AG08395 (cell line): ENCODE measurements around the gene HTR1A.
A peak's percentile ranks its signal among the peaks of the same experiment; 100 is the strongest.

Source experiments
- DNase-seq: peaks from one replicate; pipeline ENCODE4 v3.0.0; 2012; ENCODE audit warnings: mixed read lengths, low spot score

HTR1A gene

DNA sequence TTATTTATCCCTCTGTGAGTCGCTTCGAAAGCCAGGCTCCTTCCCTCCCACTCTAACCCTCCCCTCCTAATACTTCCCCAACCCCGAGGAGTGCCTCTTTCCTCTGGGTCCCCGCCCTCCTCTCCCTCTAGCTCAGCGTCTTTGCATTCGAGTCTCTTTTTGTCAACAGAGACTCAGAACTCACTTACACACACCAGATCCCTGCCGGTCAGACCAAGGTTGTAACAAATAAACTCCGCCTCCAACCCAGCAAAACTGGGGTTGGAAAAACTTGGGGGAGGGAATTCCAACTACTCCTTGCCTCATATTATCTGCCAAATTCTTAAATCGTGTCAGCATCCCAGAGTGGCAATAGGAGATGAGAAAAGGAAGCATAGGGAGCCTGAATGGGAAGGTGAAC is at the start of gene HTR1A:
HTR1A (minus strand) TSS at position 167 of the 400 bp plus-strand sequence. CDS start 726 bp downstream, outside the sequence.
- no peak for DNase-seq

DNA sequence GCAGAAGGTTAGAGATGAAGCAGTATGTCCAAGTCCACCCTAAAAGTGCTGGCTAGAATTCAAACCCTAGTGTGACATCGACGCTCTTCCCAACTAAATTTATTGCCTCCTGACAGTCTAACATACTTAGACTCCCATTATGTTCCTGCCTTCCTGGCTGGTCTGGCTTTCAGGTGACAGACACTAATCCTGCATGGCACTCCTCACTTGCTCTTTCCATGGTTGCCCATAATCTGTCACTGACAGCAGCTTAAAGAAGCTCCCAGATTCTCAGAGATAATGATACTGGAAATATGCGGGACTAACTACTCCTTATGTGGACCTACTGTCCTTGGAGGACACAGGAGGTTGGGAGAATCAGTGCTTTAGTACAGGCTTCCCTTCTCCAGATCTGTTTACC is 41.7 kb upstream of the HTR1A start:
- DNase-seq: no peak

DNA sequence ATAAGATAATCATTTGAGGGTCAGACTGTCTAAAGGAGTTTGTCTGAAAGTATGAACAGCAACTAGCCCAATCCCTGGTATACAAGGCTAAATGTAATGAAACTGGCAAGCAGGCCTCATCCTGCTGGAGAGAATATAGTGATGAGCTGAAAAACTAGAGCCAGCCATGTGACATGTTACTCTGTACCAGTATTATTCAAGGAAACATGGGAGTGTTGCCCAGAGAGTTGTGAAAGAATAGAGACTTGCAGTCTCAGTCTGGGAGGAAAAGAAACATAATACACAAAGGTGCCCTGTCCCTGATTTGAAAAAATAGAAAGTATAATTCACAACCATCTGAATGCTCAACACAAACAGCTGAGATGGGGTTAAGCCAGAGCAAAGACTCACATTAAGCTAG is 37.9 kb upstream of the HTR1A start:
- no peak for DNase-seq

DNA sequence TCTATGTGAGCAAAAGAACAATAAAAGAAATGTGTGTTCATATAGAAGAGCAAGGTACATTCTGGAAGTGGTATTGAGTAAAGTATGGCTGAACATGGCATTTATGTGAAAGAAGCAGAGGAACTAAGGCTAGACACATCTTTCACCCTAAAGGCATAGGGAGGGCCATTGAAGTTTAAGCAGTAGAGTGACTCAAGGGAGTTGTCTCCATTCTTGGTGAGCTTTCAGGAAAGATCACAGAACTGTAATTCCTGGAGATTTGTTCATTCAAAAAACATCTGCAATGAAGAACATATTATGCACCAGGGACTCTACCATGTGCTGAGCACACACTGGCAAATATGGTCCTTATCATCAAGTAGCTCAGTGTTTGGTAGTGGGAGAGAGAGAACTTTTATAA is 24.8 kb upstream of the HTR1A start:
- DNase-seq: no peak

DNA sequence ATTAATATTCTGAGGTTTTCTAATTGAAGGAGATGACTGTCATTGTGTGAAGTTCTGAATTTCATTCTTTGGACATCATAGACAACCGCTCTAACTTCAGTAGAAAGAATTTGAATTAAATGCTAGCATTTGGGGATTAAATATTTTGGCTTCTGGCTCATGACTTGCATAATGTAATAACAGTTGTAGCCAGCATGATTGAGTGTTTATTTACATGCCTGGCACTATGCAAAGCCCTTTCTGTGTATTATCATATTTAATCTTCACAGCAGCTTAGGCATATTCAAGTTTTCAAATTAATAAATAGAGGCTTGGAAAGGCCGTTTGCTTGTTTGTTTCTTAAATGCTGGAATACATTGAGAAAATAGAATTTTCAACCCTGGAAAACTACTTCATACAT is 19.6 kb upstream of the HTR1A start:
- DNase-seq: no peak

DNA sequence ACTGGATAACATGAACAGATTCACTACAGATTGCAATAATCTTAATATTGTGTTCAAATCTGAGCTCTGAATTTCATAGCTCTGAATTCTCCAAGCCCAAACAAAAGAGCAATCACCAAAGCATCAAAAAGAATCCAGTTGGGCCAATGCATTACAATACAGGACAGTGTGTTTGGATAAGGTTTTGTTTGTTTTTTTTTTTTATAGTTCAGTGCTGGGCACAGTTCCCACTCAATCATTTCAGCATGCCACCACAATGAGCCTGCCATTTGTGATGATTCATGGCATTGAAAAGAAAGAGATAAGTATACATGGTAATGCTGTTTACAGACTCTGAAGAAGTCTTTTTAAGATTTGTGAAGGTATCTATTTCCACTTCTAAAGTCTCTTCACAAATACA is 1.7 kb upstream of the HTR1A start:
- DNase-seq: no peak

DNA sequence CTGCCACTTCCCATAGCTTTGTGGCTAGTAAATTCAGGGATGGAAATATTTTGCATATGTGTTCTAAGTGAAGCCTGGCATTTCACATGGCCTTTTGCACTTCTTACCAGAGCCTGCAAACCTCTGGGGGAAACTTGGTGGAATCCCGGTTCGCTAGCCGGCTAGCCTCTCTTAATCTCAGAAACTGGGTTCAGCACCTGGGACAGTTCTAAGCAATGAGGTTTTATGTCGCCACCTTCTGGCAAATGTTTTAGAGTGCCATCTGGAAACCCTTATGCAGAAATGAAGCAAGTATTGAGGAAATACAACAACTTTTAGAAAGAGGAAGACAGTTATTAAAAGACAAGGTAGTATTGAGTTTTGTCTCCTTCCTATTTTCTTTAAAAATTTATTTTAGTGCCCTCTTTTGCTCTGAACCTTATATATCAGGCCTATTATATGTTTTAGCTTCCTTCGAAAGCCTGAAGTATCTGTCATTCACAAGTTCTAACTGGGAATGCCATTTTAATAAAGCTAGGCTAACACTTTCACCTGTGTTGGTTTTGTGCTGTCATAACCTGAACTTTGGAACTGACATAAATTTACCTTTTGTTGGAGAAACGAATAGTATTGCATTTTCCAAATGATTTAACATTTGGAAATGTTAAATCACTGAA is 963 bp upstream of the HTR1A start:
- peak; percentile 52 for DNase-seq

DNA sequence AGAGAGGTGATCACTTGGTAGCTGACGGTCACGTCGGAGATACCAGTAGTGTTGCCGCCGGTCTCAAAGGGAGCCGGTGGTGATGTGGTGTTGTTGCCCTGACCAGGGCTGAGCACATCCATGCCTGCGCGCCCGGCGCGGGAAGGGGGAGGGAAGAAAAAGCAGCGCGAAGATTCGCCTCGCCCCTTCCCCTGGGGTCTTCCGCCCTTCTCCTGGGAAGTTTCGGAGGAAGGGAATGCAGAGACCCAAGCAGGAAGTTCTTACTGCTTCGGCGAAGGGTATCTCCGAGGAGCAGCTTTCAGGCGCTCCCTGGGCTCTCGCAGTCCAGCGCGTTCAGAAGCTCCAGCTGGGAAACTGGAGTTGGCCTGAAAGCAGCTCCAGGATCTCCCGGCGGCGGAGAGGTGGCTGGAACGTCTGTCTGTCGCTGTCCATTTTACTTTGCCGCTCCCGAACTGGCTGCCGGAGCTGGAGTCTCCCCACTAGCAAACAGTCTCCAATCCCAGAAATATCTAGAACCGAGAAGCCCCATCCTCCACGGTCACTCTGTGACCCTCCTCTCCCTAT is 565 bp downstream of the HTR1A start:
- no peak for DNase-seq

DNA sequence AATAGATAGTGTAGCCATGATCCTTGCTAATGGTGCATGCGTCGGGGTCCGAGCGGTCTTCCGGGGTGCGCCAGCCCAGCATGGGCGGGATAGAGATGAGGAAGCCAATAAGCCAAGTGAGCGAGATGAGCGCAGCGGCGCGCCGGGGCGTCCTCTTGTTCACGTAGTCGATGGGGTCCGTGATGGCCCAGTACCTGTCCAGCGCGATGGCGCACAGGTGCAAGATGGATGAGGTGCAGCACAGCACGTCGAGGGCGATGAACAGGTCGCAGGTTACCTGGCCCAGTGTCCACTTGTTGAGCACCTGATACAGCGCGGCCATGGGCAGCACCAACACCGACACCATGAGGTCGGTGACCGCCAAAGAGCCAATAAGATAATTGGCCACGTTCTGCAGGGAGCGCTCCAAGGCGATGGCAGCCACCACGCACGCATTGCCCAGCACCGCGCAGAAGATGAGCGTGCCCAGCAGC is 1.1 kb downstream of the HTR1A start:
- DNase-seq: no peak

DNA sequence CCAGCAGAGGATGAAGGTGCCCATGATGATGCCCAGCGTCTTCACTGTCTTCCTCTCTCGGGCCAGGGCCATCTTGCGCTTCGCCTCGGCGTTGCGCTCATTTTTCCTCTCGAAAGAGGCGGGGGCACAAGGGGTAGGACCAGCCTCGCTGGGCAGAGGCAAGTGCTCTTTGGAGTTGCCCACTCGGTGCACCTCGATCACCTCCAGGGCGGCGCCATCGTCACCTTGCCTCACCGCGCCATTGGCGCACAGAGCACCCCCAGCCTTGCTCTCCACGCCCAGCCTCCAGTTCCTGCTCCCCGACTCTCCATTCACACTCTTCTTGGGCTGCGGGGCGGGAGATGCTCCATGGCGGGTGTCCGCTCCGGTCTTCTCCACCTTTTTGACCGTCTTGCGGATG is 1.6 kb downstream of the HTR1A start:
- no peak for DNase-seq

DNA sequence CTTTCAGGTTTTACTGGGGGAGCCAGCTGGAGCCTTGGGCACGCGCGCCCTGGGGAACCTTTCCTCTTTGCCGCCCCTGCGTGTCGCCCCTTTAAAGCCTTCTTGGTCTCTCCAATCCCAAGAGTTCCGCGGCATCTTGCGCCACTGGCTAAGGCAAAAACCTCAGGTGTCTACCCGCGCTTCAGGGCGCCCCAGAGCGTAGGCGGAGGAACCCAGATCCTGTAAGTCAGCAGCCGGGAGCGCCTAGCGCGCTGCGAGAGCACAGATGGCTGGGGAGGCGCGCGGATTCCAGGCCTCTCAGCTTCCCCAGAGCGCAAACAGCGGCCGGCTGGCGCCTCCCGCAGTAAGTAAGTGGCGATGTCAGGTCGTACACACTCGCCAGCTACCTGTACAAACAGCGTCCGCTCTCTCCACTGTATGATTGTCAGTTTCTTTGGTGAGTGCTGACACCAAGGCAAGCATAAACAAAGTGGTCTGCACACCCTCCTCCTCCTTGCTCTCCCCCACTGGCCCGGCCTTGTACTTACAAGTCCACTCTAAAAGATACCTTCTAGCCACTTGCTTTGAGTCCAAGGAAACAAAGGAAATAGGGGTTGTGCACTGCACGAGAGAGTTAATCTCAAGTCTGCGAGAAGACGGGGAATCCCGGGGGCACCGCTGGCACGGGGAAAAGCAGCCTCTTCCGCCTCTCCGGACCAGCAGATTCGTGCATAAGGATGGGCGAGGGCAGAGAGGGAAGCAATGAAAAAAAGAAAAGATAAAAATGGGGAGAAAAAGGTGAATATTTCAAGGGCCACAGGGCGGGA is 2.9 kb downstream of the HTR1A start:
- no peak for DNase-seq

DNA sequence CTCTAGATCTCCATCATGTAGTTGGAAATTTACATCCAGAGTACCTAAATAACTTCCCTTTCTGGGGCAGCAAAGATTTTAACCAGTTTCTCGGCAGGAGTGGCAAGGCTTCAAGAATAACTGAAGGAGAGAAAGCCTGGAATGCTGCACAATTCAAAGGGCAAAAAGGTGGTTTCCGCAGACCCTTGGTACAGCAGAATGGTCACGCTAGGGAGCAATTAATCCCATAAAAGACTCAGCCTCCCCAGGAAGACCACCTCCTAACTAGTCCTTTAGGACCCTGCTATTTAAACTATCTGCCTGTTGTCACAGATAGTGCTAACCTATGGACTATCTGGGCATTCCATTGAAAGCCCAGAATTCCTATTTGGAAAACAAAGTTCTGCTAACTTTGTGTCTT is 3.6 kb downstream of the HTR1A start:
- DNase-seq: no peak

DNA sequence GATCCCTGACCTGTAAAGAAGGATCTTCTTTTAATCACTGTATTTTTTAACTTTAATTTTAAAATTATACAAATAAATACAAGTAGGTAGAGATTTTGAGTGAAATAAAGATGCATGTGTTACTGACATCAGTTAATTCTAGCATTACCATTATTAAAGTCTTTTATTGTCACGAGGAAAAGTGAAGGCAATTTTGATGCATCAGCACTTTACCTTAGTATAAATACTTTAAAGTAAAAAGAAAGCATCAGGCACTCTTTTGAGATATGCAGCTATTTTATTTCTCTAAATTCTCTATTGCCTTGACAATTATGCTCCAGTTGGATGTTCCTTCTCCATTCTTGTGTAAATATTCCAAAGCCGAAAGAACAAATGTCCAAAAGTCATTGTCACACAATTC is 4.6 kb downstream of the HTR1A start:
- no peak for DNase-seq

DNA sequence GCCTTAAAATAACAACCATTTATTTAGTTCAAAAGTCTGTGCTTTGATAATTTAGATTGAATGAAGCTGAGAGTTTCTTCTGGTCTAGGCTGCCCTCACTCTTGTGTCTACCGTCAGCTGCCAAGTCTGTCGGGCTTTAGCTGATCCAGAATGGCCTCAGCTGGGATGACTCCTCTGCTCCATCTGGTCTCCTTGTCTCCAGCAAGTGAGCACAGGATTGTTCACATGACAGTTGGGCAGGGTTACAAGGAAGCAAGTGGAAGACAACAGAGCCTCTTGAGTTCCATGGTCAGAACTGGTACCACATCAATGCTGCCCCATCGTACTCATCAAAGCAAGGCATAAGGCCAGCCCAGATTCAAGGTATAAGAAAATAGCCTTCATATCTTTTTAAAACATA is 9.0 kb downstream of the HTR1A start:
- no peak for DNase-seq

DNA sequence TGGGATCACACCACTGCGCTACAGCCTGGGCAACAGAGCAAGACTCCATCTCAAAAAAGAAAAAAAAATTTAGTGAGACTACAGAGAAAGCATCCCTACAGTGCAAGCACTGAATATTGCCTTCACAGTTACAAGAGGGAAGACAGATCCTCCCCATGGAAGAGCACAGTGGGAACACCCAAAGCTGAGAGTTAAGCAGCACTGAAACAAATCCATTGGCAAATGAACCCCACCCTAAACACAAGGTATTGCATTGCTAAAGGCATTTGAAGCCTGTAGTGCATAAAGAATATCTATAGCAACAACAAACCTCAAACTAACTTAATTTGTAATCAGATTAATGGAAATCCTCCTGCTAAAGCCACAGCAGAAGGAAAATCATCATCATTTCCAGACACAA is 27.1 kb downstream of the HTR1A start:
- no peak for DNase-seq

DNA sequence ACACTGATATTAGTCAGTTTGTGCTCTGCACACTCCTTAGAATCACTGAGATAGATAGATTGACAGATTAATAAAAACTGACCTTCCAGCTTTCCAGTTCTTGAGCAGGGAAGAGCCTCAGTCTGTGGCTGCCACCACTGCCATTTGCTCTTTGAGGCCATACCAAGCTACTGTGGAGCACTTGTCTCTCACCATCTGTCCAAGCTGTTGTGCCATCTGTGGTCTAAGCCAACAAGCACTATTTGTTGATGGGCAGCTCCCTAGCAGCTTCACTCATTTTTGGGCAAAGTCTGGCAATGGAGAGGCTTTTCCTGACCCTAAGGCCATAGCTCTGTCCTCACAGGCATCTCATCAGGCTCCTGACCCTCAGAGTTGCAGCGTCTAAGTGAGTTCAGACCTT is 30.4 kb downstream of the HTR1A start:
- no peak for DNase-seq

DNA sequence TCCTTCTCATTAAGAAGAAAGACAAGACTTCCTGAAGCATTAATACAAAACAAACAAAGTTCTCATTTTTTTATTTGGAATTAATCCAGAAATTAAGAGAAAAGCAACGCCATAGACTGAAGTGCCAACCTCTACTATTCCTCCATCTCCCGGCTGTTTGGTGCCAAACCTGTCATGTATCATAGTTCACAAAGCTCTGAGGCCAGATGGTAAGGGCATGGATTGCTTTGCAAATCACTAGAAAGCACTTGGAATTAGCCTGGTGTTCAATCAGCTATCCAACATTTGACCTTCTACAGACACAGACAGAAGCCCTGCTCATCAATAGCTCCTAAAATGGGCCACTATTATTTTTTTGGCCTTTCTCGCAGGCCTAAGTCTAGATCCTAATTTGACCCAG is 33.8 kb downstream of the HTR1A start:
- DNase-seq: no peak

DNA sequence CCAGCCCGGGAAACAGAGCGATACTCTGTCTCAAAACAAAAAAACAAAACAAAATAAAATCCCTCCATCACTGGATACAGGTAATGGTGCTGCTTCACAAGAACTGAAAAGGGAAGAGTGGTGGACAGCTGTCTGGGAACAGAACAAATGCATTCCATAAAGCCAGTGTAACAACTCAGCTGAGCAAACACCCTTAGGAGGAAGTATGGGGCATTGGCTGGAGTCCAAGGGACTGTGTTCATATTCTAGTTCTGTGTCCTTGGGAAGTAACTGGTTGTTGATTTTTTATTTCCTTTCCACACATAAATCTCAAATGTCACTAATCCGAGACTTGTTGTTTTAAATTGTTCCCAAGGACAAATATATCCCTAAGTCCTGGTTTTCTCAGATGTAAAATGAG is 38.3 kb downstream of the HTR1A start:
- no peak for DNase-seq

DNA sequence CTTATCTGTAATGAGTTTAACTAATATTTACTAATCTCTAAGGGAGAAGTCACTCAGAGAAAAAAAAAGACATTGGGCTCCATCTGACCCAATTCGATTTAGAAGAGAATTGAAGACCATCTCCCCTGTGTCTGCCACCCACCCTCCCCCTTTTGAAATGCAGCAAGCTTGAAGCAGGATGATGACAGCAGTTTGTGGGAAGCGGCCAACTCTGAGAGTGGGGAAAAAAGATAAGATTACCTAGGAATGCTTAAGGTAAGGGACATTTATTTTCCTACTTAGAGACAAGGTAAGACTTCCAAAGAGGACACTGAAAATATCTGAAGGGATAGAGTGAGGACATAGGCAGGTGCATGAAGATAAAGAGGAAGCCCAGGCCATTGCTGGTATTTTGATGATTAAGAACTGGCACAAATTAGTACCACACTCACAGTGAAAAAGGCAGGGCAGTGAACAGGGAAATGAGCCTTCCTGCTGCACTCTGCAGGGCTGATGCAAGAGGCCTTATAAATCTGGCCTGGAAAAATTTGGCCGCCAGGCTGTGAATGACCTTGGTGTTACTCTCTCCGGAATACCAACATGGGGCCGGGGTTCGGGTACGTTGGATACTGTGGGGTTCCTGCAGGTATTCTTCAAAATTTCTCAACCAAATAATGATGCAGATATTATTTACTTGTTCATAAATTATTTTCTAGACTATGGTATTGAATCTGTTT is 42.3 kb downstream of the HTR1A start:
- no peak for DNase-seq

DNA sequence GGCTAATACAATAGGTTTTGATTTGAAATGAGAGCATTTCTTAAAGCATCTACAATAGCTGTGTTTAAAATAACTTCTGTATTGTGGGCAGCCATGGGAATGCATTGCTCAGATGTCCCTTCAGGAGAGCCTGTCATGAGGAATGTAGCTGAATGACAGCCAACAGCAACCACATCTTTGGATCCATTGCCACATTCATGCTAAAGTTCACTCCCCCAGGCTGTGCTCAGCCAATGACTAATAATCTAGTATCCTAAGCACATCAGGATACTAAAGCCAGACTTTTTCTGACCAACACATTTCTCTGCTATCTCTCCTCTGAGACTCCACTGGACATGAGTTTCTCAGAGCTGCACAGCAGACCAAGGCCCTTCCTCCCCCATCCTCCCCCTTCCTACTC is 45.5 kb downstream of the HTR1A start:
- DNase-seq: no peak

DNA sequence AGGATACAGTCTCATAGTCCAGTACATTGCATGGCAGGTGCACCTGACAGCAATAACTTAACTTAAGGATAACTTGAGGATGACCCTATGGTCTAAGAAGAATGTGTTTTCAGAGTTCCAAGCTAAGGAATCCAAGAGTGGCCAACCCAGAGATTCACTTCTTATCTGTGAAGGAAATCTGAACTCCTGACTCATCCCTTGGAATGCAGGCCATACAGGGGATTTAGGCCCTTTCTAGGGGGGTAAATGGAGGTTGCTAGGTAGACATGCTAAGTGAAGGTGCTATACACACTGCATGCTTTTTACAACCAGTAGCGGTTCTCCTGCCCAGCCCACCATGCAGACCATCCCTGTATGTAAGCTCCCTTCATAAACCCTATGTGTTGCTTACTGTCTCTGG is 50.4 kb downstream of the HTR1A start:
- no peak for DNase-seq
